Measurements from ENCODE around the gene GDPGP1. TPM values are rescaled to one million over a fixed set of nuclear protein-coding genes. Genes with fewer than 3 reads are reported as not detected.
A peak's percentile ranks its signal among the peaks of the same experiment; 100 is the strongest.

Gene GDPGP1
- total and polyA plus RNA-seq, 4 donors: 3.4 to 11.0 (median 5.2) TPM

GRCh38 chr15:90219421-90220141 is 14.4 kb upstream of the GDPGP1 start:
- Histone ChIP-seq H3K27me3 (ENCODE audit: control insufficient read depth in 3 of 3, insufficient read depth in 3 of 3, low read length in 2 of 3) (no peaks in the 10 kb centered on the region), H3K4me3 (no peak overlapping the region), H3K36me3 (ENCODE audit: control insufficient read depth in 4 of 4, insufficient read depth in 4 of 4, low read length in 4 of 4) (peaks cover 0 to 19% (median 7%) of the 10 kb centered on the region in 4 donors), H3K4me1 (ENCODE audit: control insufficient read depth in 5 of 5, insufficient read depth in 5 of 5, low read length in 5 of 5) (peaks cover 0 to 9% (median 0%) of the 10 kb centered on the region in 5 donors), H3K9me3 (ENCODE audit: control insufficient read depth in 4 of 4, insufficient read depth in 3 of 4, low read length in 3 of 4) (no peaks in the 10 kb centered on the region), H3K9ac (ENCODE audit: insufficient read depth in 1 of 2, low read length in 2 of 2) (no peak overlapping the region), H3K27ac (ENCODE audit: low read depth in 1 of 2, low read length in 1 of 2) (no peak overlapping the region)
- 62 to 69% methylated on average over 17 of the region's 17 CpGs for WGBS, 2 donors
- peak; percentile 30 for TF ChIP-seq CTCF (IDR thresholded peaks at IDR 0.05; ENCODE audit: control extremely low read depth, extremely low read depth)
- no peak for ATAC-seq (ENCODE audit: insufficient read depth, low FRiP score)
- peak; percentile 25 to 60 (median 28) for DNase-seq

GRCh38 chr15:90221246-90221900 is 12.6 kb upstream of the GDPGP1 start:
- Histone ChIP-seq H3K27ac (ENCODE audit: low read depth in 1 of 2, low read length in 1 of 2) (peak overlapping the region in 1 of 2 donors; percentile 53), H3K9ac (ENCODE audit: insufficient read depth in 1 of 2, low read length in 2 of 2) (no peak overlapping the region), H3K9me3 (ENCODE audit: control insufficient read depth in 4 of 4, insufficient read depth in 3 of 4, low read length in 3 of 4) (no peaks in the 10 kb centered on the region), H3K27me3 (ENCODE audit: control insufficient read depth in 3 of 3, insufficient read depth in 3 of 3, low read length in 2 of 3) (no peaks in the 10 kb centered on the region), H3K36me3 (ENCODE audit: control insufficient read depth in 4 of 4, insufficient read depth in 4 of 4, low read length in 4 of 4) (peaks cover 0 to 30% (median 13%) of the 10 kb centered on the region in 4 donors), H3K4me1 (ENCODE audit: control insufficient read depth in 5 of 5, insufficient read depth in 5 of 5, low read length in 5 of 5) (peaks cover 0 to 9% (median 0%) of the 10 kb centered on the region in 5 donors), H3K4me3 (no peak overlapping the region)
- 56 to 67% methylated on average over 14 of the region's 14 CpGs for WGBS, 2 donors
- DNase-seq (peak; percentile 84 to 92 (median 88)), ATAC-seq (ENCODE audit: insufficient read depth, low FRiP score) (peak; percentile 59)
- peak; percentile 45 for TF ChIP-seq CTCF (IDR thresholded peaks at IDR 0.05; ENCODE audit: control extremely low read depth, extremely low read depth)

GRCh38 chr15:90222547-90222946 is 11.5 kb upstream of the GDPGP1 start:
- Histone ChIP-seq H3K9me3 (ENCODE audit: control insufficient read depth in 4 of 4, insufficient read depth in 3 of 4, low read length in 3 of 4) (no peaks in the 10 kb centered on the region), H3K9ac (ENCODE audit: insufficient read depth in 1 of 2, low read length in 2 of 2) (no peak overlapping the region), H3K36me3 (ENCODE audit: control insufficient read depth in 4 of 4, insufficient read depth in 4 of 4, low read length in 4 of 4) (peaks cover 0 to 32% (median 13%) of the 10 kb centered on the region in 4 donors), H3K4me3 (no peak overlapping the region), H3K27me3 (ENCODE audit: control insufficient read depth in 3 of 3, insufficient read depth in 3 of 3, low read length in 2 of 3) (no peaks in the 10 kb centered on the region), H3K4me1 (ENCODE audit: control insufficient read depth in 5 of 5, insufficient read depth in 5 of 5, low read length in 5 of 5) (peaks cover 0 to 9% (median 0%) of the 10 kb centered on the region in 5 donors), H3K27ac (ENCODE audit: low read depth in 1 of 2, low read length in 1 of 2) (no peak overlapping the region)
- DNase-seq (no peak), ATAC-seq (ENCODE audit: insufficient read depth, low FRiP score) (no peak)
- WGBS, 2 donors: 45 to 73% methylated on average over 2 of the region's 2 CpGs
- no peak for TF ChIP-seq CTCF (IDR thresholded peaks at IDR 0.05; ENCODE audit: control extremely low read depth, extremely low read depth)
